Astrocyte (in vitro differentiated cells and primary cell): ENCODE data around the gene KIF23. TPM values are rescaled to one million over a fixed set of nuclear protein-coding genes. Genes with fewer than 3 reads are reported as not detected.

Experiments
- DNase-seq: peaks from one replicate; pipeline ENCODE4 v3.0.0-alpha.2; 2010; ENCODE audit warnings: low read depth
- FAIRE-seq: peaks from 2 replicates; lab custom pipeline; 2011; peaks lifted over from hg19 to GRCh38; lab: Jason Lieb, UNC
- H2AFZ ChIP-seq: 2 replicates; pipeline ENCODE4 v1.6.0; 2012; ENCODE audit warnings: low read depth, low read length, inconsistent platforms
- H3K27ac ChIP-seq: 2 replicates; pipeline ENCODE4 v1.5.1; 2011; ENCODE audit warnings: low read depth, low read length, inconsistent platforms
- H3K27me3 ChIP-seq: 2 replicates; pipeline ENCODE4 v1.6.0; 2011; ENCODE audit warnings: low read length, inconsistent platforms; ENCODE audit not compliant: insufficient read depth
- H3K36me3 ChIP-seq: 2 replicates; pipeline ENCODE4 v1.5.1; 2011; ENCODE audit warnings: low read length, inconsistent platforms; ENCODE audit not compliant: insufficient read depth
- H3K4me1 ChIP-seq: 2 replicates; pipeline ENCODE4 v1.5.1; 2011; ENCODE audit warnings: low read length, inconsistent platforms; ENCODE audit not compliant: insufficient read depth
- H3K4me2 ChIP-seq: 2 replicates; pipeline ENCODE4 v1.6.0; 2012; ENCODE audit warnings: low read length, inconsistent platforms
- H3K4me3 ChIP-seq: 2 replicates; pipeline ENCODE4 v1.5.1; 2011; ENCODE audit warnings: low read depth, mild to moderate bottlenecking, low read length, inconsistent platforms; ENCODE audit not compliant: insufficient read depth
- H3K79me2 ChIP-seq: 2 replicates; pipeline ENCODE4 v1.6.0; 2012; ENCODE audit warnings: mild to moderate bottlenecking, low read length, inconsistent platforms; ENCODE audit not compliant: insufficient read depth
- H3K9ac ChIP-seq: 2 replicates; pipeline ENCODE4 v1.6.0; 2012; ENCODE audit warnings: mild to moderate bottlenecking, low read length, inconsistent platforms
- H3K9me3 ChIP-seq: 2 replicates; pipeline ENCODE4 v1.5.1; 2012; ENCODE audit warnings: low read depth, mild to moderate bottlenecking, low read length, inconsistent platforms; ENCODE audit not compliant: insufficient read depth
- H4K20me1 ChIP-seq: 2 replicates; pipeline ENCODE4 v1.6.0; 2012; ENCODE audit warnings: low read length, inconsistent platforms; ENCODE audit not compliant: insufficient read depth
- H3K27ac Mint-ChIP-seq: one replicate; pipeline ENCODE4 v1.8.0; 2021; ENCODE audit warnings: mild to moderate bottlenecking, mixed read lengths; ENCODE audit not compliant: unreplicated experiment
- H3K27me3 Mint-ChIP-seq: one replicate; pipeline ENCODE4 v1.8.0; 2021; ENCODE audit warnings: low read depth, mixed read lengths; ENCODE audit not compliant: unreplicated experiment
- H3K36me3 Mint-ChIP-seq: one replicate; pipeline ENCODE4 v1.8.0; 2021; ENCODE audit warnings: low read depth, mixed read lengths; ENCODE audit not compliant: unreplicated experiment
- H3K4me1 Mint-ChIP-seq: one replicate; pipeline ENCODE4 v1.8.0; 2021; ENCODE audit warnings: low read depth, mixed read lengths; ENCODE audit not compliant: unreplicated experiment
- H3K4me3 Mint-ChIP-seq: one replicate; pipeline ENCODE4 v1.8.0; 2021; ENCODE audit warnings: mild to moderate bottlenecking, moderate library complexity, mixed read lengths; ENCODE audit not compliant: unreplicated experiment
- H3K9me3 Mint-ChIP-seq: one replicate; pipeline ENCODE4 v1.8.0; 2021; ENCODE audit warnings: mild to moderate bottlenecking, mixed read lengths; ENCODE audit not compliant: unreplicated experiment
- EZH2 ChIP-seq: IDR thresholded peaks from 2 replicates; pipeline ENCODE4 v1.6.1; 2012; ENCODE audit warnings: mild to moderate bottlenecking, low read length, inconsistent platforms; ENCODE audit not compliant: insufficient read depth
- total RNA-seq: library from RNA; stranded (reverse); gene quantifications from 2 replicates; pipeline ENCODE4 v1.2.1, GENCODE V29; 2021
- TF ChIP-seq, protein P1 (sequence below): IDR thresholded peaks from 2 replicates; pipeline ENCODE4 v1.5.1; 2011; ENCODE audit warnings: low read depth, mild to moderate bottlenecking, inconsistent platforms, low read length, moderate library complexity; ENCODE audit not compliant: insufficient read depth

KIF23 gene
- total RNA-seq, 1 donor from 2014 or later: 11.8 TPM

DNA sequence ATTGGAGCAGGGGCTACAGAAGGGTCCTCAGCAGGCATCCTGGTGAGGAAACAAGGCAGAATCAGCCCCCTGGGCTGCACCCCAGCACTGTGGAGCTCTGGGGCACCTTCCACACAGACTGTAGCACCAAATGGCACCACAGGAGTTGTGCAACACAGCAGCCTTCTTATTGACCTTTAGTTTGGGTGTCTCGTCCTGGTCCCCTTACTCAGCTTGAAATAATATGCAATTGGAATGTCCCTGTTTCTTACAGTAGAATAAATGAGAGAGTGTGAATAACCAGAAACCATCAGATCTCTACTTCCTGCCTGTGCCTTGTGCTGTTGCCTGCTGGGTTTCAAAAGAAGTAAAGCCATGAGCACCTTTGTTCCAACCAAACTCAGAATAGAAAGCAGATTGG, 82.9 kb downstream of the KIF23 start:
- H3K27me3 Mint-ChIP-seq: peaks cover 25% of the 10 kb centered on the region
- H3K36me3 Mint-ChIP-seq: no peaks in the 10 kb centered on the region
- TF ChIP-seq, protein P1, sequence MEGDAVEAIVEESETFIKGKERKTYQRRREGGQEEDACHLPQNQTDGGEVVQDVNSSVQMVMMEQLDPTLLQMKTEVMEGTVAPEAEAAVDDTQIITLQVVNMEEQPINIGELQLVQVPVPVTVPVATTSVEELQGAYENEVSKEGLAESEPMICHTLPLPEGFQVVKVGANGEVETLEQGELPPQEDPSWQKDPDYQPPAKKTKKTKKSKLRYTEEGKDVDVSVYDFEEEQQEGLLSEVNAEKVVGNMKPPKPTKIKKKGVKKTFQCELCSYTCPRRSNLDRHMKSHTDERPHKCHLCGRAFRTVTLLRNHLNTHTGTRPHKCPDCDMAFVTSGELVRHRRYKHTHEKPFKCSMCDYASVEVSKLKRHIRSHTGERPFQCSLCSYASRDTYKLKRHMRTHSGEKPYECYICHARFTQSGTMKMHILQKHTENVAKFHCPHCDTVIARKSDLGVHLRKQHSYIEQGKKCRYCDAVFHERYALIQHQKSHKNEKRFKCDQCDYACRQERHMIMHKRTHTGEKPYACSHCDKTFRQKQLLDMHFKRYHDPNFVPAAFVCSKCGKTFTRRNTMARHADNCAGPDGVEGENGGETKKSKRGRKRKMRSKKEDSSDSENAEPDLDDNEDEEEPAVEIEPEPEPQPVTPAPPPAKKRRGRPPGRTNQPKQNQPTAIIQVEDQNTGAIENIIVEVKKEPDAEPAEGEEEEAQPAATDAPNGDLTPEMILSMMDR: no peak
- TF ChIP-seq EZH2: no peak
- DNase-seq (no peak), FAIRE-seq (no peak)
- H2AFZ ChIP-seq: no peak overlapping the region
- H3K27ac Mint-ChIP-seq: no peak overlapping the region
- peaks cover 6% of the 10 kb centered on the region for H3K4me1 Mint-ChIP-seq
- peaks cover 2% of the 10 kb centered on the region for H3K27me3 ChIP-seq
- no peaks in the 10 kb centered on the region for H3K4me1 ChIP-seq
- H3K79me2 ChIP-seq: no peaks in the 10 kb centered on the region
- H3K9me3 Mint-ChIP-seq: no peaks in the 10 kb centered on the region
- no peak overlapping the region for H3K4me3 ChIP-seq
- H3K27ac ChIP-seq: no peak overlapping the region
- H3K4me3 Mint-ChIP-seq: no peak overlapping the region
- no peak overlapping the region for H3K4me2 ChIP-seq
- H3K36me3 ChIP-seq: no peaks in the 10 kb centered on the region
- H3K9ac ChIP-seq: no peak overlapping the region
- H3K9me3 ChIP-seq: no peaks in the 10 kb centered on the region
- H4K20me1 ChIP-seq: no peaks in the 10 kb centered on the region

- H3K79me2 ChIP-seq: no peaks in the 10 kb centered on the region
- DNase-seq (no peak), FAIRE-seq (no peak)
- no peaks in the 10 kb centered on the region for H3K36me3 ChIP-seq
- H2AFZ ChIP-seq: no peak overlapping the region
- H3K9ac ChIP-seq: no peak overlapping the region
- Mint-ChIP-seq H3K9me3 (no peaks in the 10 kb centered on the region), H3K27me3 (peaks cover 25% of the 10 kb centered on the region), H3K4me3 (no peak overlapping the region), H3K27ac (no peak overlapping the region), H3K36me3 (no peaks in the 10 kb centered on the region), H3K4me1 (peaks cover 6% of the 10 kb centered on the region)
- no peak overlapping the region for H3K4me2 ChIP-seq
- TF ChIP-seq, protein P1: no peak
- TF ChIP-seq EZH2: no peak
- H3K9me3 ChIP-seq: no peaks in the 10 kb centered on the region
- no peaks in the 10 kb centered on the region for H4K20me1 ChIP-seq
- H3K27ac ChIP-seq: no peak overlapping the region
- no peaks in the 10 kb centered on the region for H3K4me1 ChIP-seq
- H3K4me3 ChIP-seq: no peak overlapping the region
- peaks cover 2% of the 10 kb centered on the region for H3K27me3 ChIP-seq
Measured at GRCh38 chr15:69497667-69498066, 83.5 kb downstream of the KIF23 start.

Other genes starting within 250 kb of the KIF23 start
- gene PAQR5, start 115.4 kb upstream of the KIF23 start, total RNA-seq: 0.87 and 1.2 TPM in 2 replicates
- 1,331 and 1,465 TPM in 2 replicates for gene RPLP1, start 38.5 kb downstream of the KIF23 start, total RNA-seq